ENCODE data around the gene FAM78A.

DNA sequence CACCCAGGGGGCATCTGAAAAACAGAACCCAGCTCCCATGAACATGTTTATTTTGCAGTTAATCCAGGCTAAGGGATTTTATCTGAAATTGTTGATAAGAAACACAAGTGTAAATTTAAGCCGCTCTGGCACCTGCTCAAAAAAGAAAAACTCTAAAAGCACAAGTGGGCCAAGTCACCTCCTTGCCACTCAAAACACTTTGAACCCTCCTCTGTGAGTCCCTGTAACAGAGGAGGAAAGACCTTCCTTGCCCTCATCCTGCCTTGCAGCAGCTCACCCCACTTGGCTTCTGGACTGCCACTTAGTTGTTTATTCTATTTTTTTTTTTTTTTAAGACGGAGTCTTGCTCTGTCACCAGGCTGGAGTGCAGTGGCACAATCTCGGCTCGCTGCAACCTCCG lies 39.5 kb downstream of the FAM78A start:
- no peak for TF ChIP-seq POLR2AphosphoS5 (IDR thresholded peaks at IDR 0.05)
- no peak for TF ChIP-seq CTCF (IDR thresholded peaks at IDR 0.05)
- TF ChIP-seq POLR2A (IDR thresholded peaks at IDR 0.05; ENCODE audit: low read depth), result no peak
- no peak for TF ChIP-seq EP300 (IDR thresholded peaks at IDR 0.05)

All from esophagus muscularis mucosa (tissue), 4 donors.